Progenitor cell of endocrine pancreas (in vitro differentiated cells): ENCODE results near the gene ARSB. TPM values are rescaled to one million over a fixed set of nuclear protein-coding genes. Genes with fewer than 3 reads are reported as not detected.

Experiments
- DNase-seq: peaks from one replicate; pipeline ENCODE4 v3.0.0; 2021; ENCODE audit warnings: low spot score; ENCODE audit not compliant: unreplicated experiment
- H3K27ac Mint-ChIP-seq: 2 replicates; pipeline ENCODE4 v1.8.0; 2021; ENCODE audit warnings: mild to moderate bottlenecking, moderate library complexity, mixed read lengths
- H3K27me3 Mint-ChIP-seq: 2 replicates; pipeline ENCODE4 v1.8.0; 2021; ENCODE audit warnings: mixed read lengths
- H3K36me3 Mint-ChIP-seq: 2 replicates; pipeline ENCODE4 v1.8.0; 2022; ENCODE audit warnings: mixed read lengths; ENCODE audit not compliant: insufficient read depth
- H3K4me1 Mint-ChIP-seq: 2 replicates; pipeline ENCODE4 v1.8.0; 2021; ENCODE audit warnings: low read depth, mixed read lengths
- H3K4me3 Mint-ChIP-seq: 2 replicates; pipeline ENCODE4 v1.8.0; 2021; ENCODE audit warnings: low read depth, mild to moderate bottlenecking, moderate library complexity, mixed read lengths
- H3K9me3 Mint-ChIP-seq: 2 replicates; pipeline ENCODE4 v1.8.0; 2021; ENCODE audit warnings: low read depth, mixed read lengths
- CTCF ChIP-seq: fragments of 200-600 bp; sonication (generic); IDR thresholded peaks from one replicate; pipeline ENCODE4 v1.5.0; 2021; ENCODE audit warnings: antibody characterized with exemption, mild to moderate bottlenecking; ENCODE audit not compliant: unreplicated experiment
- total RNA-seq: library from RNA; stranded (reverse); gene quantifications from 2 replicates; pipeline ENCODE4 v1.2.1, GENCODE V29; 2021

Gene ARSB
- total RNA-seq, 1 donor from 2014 or later, result 17.7 TPM

GRCh38 chr5:78922879-78923621 lies 62.1 kb downstream of the ARSB start:
- no peak overlapping the region for H3K4me3 Mint-ChIP-seq
- no peaks in the 10 kb centered on the region for H3K27me3 Mint-ChIP-seq
- no peaks in the 10 kb centered on the region for H3K9me3 Mint-ChIP-seq
- TF ChIP-seq CTCF, result no peak
- H3K36me3 Mint-ChIP-seq, result no peaks in the 10 kb centered on the region
- H3K27ac Mint-ChIP-seq, result no peak overlapping the region
- no peak for DNase-seq
- peaks cover 16% of the 10 kb centered on the region for H3K4me1 Mint-ChIP-seq

GRCh38 chr5:78920604-78921003 lies 64.5 kb downstream of the ARSB start:
- H3K4me1 Mint-ChIP-seq, result peaks cover 19% of the 10 kb centered on the region
- H3K27ac Mint-ChIP-seq, result no peak overlapping the region
- peak; percentile 45 for TF ChIP-seq CTCF
- no peaks in the 10 kb centered on the region for H3K9me3 Mint-ChIP-seq
- no peak overlapping the region for H3K4me3 Mint-ChIP-seq
- H3K27me3 Mint-ChIP-seq, result no peaks in the 10 kb centered on the region
- no peaks in the 10 kb centered on the region for H3K36me3 Mint-ChIP-seq
- no peak for DNase-seq

GRCh38 chr5:78919796-78920195 lies 65.3 kb downstream of the ARSB start:
- Mint-ChIP-seq H3K27ac (no peak overlapping the region), H3K4me1 (peaks cover 21% of the 10 kb centered on the region), H3K4me3 (no peak overlapping the region), H3K36me3 (no peaks in the 10 kb centered on the region), H3K9me3 (no peaks in the 10 kb centered on the region), H3K27me3 (no peaks in the 10 kb centered on the region)
- TF ChIP-seq CTCF, result no peak
- no peak for DNase-seq

- Mint-ChIP-seq H3K27me3 (no peaks in the 10 kb centered on the region), H3K4me1 (peaks cover 30% of the 10 kb centered on the region), H3K9me3 (no peaks in the 10 kb centered on the region), H3K36me3 (no peaks in the 10 kb centered on the region), H3K4me3 (no peak overlapping the region), H3K27ac (peak overlapping the region; percentile 24)
- no peak for DNase-seq
- no peak for TF ChIP-seq CTCF
Measured at GRCh38 chr5:78916044-78916443, 69.1 kb downstream of the ARSB start.

GRCh38 chr5:78915170-78915569 lies 69.9 kb downstream of the ARSB start:
- Mint-ChIP-seq H3K27ac (no peak overlapping the region), H3K4me3 (no peak overlapping the region), H3K9me3 (no peaks in the 10 kb centered on the region), H3K36me3 (no peaks in the 10 kb centered on the region), H3K4me1 (peaks cover 35% of the 10 kb centered on the region), H3K27me3 (no peaks in the 10 kb centered on the region)
- no peak for DNase-seq
- TF ChIP-seq CTCF, result no peak
